Activated naive CD4-positive, alpha-beta T cell treated with anti-CD3 and anti-CD28 coated beads, Interleukin-2, amount 50 U/mL, for 72 hours (primary cell): ENCODE measurements around the gene NLRP1. TPM values are rescaled to one million over a fixed set of nuclear protein-coding genes. Genes with fewer than 3 reads are reported as not detected.
A peak's percentile ranks its signal among the peaks of the same experiment; 100 is the strongest.

Experiments used
- ATAC-seq, 2 donors: fragments of 150-1000 bp; cut with Tn5 transposase; 2 replicates each; pipeline ENCODE4 v1.10.0; 2021; ENCODE audit warnings: mild to moderate bottlenecking in 2 of 2, moderate library complexity in 2 of 2
- DNase-seq, 2 donors: peaks; one replicate each; pipeline ENCODE4 v3.0.0; 2021 to 2022; ENCODE audit warnings: low spot score in 2 of 2
- H3K27ac Mint-ChIP-seq, 2 donors: one replicate each; pipeline ENCODE4 v1.8.0; 2022; ENCODE audit warnings: mild to moderate bottlenecking in 2 of 2, mixed read lengths in 2 of 2
- H3K36me3 Mint-ChIP-seq, 2 donors: one replicate each; pipeline ENCODE4 v1.8.0; 2022; ENCODE audit warnings: mixed read lengths in 2 of 2
- H3K9me3 Mint-ChIP-seq, 2 donors: one replicate each; pipeline ENCODE4 v1.8.0; 2022; ENCODE audit warnings: mixed read lengths in 2 of 2
- total RNA-seq, 2 donors: library from RNA; stranded (reverse); gene quantifications; one replicate each; pipeline ENCODE4 v1.2.3, GENCODE V29; 2022

Gene NLRP1
- 10 to 100 TPM; 47.0 to 55.1 TPM for total RNA-seq

DNA sequence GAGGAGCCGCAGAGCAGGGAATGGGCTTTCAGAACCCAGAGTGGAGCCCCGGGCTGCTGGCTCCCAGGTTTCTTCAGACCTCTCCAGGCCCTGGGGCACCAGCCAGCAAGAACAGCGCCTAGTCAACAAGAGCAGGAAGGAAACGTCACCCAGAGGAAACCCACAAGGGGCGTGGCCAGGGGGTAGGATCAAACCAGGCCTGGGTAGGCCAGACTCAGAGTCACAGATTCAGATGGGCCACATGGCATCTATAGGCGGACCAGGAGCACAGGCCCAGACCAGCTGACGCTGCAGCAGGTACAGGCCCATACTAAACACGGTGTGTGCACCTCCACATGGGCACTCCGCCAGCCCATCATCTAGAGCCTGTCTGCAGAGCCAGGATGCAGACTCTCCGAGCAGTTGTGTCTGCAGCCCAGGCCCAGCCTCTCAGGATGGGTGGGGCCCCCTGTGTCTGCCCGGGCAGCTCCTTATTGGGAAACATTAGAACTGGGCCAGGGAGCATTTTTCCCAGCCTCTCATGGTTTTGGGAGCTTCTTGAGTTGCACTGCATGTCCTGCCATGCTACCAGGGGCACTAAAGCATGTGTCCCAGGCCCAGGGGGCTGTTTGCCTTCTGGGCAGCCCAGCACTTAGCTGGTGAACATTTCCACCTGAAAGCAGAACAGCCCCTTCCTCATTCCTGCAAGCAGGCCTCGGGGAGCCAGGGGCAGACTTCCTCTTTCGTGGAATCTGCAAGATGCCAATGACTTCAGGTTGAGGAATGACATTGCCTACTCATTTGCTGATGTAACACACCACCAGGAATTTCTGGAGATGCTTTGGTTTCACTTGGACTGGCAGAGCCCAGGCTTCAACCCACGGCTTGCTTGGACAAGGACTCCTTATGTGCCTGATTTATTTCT, at the start of gene NLRP1:
TSS of gene NLRP1 (minus strand) at position 127 of the 904 bp plus-strand sequence. CDS start 552 bp downstream, outside the sequence.
- H3K27ac Mint-ChIP-seq = peak within 1 kb of the TSS; percentile 96 to 98
- peaks cover 0 to 2% of the 10 kb centered on the region in 2 donors for H3K9me3 Mint-ChIP-seq
- peaks cover 3 to 17% of the 10 kb centered on the region in 2 donors for H3K36me3 Mint-ChIP-seq
- ATAC-seq (peak; percentile 95 to 96), DNase-seq (peak; percentile 90 to 93)

DNA sequence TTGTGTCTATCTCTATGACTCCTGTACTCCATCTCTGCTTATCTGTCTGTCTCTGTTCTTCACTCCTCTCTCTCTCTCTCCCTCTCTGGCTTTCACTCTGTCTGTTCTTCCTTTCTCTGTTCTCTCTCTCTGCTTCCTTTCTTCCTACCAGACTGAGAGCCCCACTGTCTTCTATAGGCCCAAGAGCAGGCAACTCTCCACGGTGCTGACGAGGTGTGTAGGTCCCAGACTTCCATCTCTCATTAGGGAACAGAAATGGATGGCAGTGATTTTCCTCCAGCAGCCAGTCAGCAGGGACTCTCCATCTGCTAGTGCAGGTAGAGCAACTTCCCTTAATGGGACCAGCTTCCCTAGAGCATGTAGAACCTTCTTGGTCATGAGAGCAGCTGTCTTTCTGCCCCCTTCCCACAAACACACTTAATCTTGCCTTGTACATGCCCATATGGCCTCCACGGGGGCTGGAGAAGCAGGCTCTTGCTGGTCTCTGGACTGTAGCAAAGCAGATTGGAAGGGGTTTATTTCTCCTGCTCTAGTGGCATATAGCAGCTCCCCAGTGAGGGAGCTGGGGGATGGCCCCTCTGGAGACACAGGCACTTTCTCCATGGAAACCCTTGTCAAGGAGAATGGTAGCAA, 47.8 kb upstream of the NLRP1 start:
- no peaks in the 10 kb centered on the region for H3K36me3 Mint-ChIP-seq
- no peaks in the 10 kb centered on the region for H3K9me3 Mint-ChIP-seq
- ATAC-seq (no peak), DNase-seq (no peak)
- H3K27ac Mint-ChIP-seq = no peak overlapping the region

DNA sequence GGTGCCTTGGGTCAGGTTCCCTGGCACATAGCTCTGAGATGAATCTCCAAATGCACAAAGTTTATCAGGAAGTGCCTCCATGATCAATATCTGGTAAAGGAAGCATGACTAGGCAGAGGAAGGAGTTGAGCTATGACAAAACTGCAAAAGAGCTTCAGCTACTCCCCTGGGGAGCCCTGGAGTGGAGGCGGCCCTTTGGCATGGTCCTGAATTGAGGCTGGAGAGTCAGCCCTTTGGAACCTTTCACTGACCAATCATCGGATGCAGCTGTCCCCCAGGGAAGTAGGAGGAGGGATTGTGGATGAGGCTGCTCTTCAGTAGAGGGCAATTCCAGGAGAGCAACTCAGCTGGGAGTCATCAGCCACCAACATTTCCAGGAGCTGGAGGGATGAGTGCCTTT, 46.1 kb upstream of the NLRP1 start:
- Mint-ChIP-seq H3K27ac (no peak overlapping the region), H3K9me3 (no peaks in the 10 kb centered on the region), H3K36me3 (no peaks in the 10 kb centered on the region)
- ATAC-seq (no peak), DNase-seq (no peak)

DNA sequence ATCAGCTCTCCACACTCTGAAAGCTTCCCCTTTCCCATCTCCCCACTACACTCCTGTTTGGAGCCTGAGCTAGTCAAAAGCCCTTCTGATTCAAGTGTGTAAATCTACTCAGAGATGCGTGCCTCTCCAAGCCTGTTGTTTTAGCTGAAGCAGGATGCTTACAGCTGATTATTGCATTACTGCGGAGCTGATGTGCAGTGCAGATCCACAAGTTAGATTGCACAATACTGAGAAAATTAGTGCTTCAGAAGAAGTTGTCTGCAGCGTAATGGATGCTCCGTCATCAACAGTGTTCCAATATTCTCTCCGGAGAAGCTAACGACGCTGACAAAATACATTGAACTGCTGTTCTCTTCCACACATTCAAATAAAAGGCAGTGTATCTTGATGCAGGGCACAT, 44.8 kb upstream of the NLRP1 start:
- H3K27ac Mint-ChIP-seq = no peak overlapping the region

DNA sequence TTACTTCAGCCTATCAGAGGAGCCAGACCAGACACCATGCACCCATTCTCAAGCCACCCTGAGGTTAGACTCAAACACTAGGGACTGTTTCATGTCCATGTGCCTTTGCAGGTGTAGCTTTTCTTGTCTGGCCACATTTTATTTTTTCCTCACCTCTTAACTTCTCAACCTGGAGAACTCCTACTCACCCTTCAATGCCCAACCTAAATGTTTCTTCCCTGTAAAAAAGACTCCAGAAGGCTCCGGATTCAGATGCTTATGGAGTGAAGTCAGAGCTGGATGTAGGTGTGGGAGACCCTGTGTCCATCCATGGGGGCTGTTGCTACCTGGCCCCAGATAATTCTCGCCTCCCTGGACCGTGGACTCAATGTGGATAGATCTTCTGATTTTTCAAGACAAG, 44.0 kb upstream of the NLRP1 start:
- Mint-ChIP-seq H3K36me3 (no peaks in the 10 kb centered on the region), H3K9me3 (no peaks in the 10 kb centered on the region), H3K27ac (no peak overlapping the region)
- no peak for DNase-seq
- ATAC-seq = no peak

More for the DNA sequence above, 44.8 kb upstream of the NLRP1 start:
- ATAC-seq (no peak), DNase-seq (no peak)
- Mint-ChIP-seq H3K36me3 (no peaks in the 10 kb centered on the region), H3K9me3 (no peaks in the 10 kb centered on the region)

DNA sequence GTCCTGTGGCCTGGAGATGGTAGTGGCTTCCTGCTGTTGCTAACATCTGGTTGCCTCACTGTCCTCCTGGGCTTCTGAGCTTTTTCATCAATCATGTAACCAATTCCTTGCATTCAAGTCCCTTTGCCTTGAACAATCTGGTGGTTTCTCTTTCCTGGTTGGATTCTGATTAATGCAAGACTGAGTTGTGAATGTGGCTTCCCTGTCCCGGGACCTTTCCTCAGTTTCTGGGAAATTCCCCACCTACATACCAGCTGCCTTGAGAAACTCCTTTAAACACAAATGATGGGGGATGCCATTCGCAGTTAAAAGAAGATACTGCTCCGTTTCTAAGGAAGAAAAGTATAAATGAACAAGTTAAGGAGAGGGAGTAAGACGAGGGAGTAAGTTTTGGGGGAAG, 39.9 kb upstream of the NLRP1 start:
- no peaks in the 10 kb centered on the region for H3K9me3 Mint-ChIP-seq
- no peak for ATAC-seq
- no peak for DNase-seq
- H3K36me3 Mint-ChIP-seq = no peaks in the 10 kb centered on the region
- H3K27ac Mint-ChIP-seq = no peak overlapping the region

DNA sequence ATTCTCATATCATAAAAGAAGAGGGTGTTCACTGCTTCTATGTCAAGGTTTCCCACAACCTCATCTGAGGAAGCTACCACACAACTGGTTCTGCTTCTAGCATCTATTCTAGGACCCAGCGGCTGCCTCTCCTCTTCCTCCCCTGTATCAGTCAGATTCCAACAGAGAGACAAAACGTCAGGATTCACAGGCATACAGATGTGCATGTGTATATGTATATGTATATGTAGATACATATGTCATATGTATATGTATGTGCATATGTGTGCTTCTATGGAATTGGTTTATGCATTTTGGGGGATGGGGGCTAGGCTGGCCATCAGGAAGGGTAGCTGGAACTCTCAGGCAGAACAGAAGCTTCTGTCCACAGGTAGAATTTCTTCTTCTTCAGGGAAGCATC, 37.4 kb upstream of the NLRP1 start:
- DNase-seq (no peak), ATAC-seq (no peak)
- Mint-ChIP-seq H3K27ac (no peak overlapping the region), H3K9me3 (no peaks in the 10 kb centered on the region), H3K36me3 (no peaks in the 10 kb centered on the region)

DNA sequence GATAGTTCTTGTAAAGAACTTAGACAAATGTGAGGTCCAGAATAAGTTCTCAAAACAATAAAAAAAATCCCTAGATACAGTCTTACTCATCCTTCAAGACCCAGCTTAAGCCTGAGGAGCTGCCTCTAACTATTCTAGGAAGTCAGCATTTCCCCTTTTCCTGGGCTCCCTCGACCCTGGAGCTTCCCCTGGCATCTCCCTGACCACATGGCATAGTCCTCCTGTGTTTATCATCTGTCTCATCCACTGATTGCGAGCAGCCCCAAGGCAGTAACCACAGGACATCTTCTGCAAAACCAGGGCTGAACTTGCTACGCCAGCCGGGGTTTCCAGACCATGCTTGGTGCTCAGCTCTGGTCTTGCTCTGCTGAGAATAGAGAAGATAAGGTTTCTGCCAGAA, 36.7 kb upstream of the NLRP1 start:
- Mint-ChIP-seq H3K36me3 (no peaks in the 10 kb centered on the region), H3K27ac (no peak overlapping the region), H3K9me3 (no peaks in the 10 kb centered on the region)
- DNase-seq = no peak
- ATAC-seq = no peak

DNA sequence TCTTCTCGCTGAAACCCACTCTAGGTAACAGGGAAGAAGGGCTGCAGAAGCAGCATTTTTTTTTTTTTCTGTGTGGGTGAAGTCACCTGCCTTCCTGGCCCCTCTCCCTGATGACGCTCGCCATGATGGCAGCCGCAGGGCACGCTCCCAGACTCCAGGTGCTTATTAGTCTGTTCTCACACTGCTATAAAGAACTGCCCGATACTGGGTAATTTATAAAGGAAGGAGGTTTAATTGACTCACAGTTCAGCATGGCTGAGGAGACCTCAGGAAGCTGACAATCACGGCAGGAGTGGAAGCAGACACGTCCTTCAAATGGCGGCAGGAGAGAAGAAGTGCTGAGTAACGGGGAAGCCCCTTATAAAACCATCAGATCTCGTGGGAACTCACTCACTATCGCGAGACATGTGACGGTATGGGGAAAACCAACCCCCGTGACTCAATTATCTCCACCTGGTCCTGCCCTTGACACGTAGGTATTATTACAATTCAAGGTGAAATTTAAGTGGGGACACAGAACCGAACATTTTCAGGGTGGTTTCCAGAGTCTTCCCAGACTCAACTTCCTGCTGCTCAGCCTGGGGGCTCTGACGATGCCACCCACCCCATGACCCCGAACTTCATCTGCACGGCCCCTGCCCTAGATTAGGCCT, 34.9 kb upstream of the NLRP1 start:
- ATAC-seq = peak in 1 of 2 donors; percentile 49

DNA sequence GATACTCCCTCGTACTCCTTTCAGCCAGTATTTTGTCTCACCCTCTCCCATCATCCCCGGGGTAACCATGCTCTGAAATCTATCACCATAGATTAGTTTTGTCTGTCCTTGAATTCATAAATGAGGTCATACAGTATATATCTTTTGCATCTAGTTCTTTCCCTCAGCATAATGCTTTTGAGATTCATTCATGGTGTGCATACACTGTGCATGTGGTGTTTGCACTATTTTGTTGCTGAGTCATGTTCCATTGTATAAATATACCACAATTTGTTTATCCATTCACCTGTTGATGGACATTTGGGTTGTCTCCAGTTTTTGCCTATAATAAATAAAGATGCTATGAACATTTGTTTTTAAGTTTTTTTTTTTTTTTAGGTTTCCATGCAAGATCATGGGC, 34.2 kb upstream of the NLRP1 start:
- H3K36me3 Mint-ChIP-seq = no peaks in the 10 kb centered on the region
- no peaks in the 10 kb centered on the region for H3K9me3 Mint-ChIP-seq
- DNase-seq = no peak
- H3K27ac Mint-ChIP-seq = no peak overlapping the region
- ATAC-seq = no peak

More for the DNA sequence above, 34.9 kb upstream of the NLRP1 start:
- no peak for DNase-seq
- no peaks in the 10 kb centered on the region for H3K36me3 Mint-ChIP-seq
- no peaks in the 10 kb centered on the region for H3K9me3 Mint-ChIP-seq
- H3K27ac Mint-ChIP-seq = no peak overlapping the region

DNA sequence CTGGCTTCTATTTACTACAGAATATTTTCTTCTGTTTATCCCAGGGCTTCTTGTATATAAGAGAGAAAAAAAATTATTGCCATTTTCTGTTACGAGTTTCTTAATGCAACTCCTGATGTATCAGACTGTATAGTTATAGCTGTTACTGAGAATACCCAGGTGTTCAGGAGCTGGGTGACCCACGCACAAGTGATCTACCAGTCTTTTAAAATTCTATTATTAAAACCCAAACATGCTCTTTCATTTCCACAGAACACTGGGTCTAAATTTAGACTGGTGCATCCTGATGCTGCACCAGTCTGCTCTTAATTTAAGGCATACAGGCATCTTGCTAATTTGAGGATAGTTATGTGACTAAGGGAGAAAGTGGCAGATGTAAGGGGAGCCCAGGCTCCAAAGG, 31.2 kb upstream of the NLRP1 start:
- Mint-ChIP-seq H3K36me3 (no peaks in the 10 kb centered on the region), H3K27ac (no peak overlapping the region), H3K9me3 (no peaks in the 10 kb centered on the region)
- no peak for ATAC-seq
- no peak for DNase-seq

DNA sequence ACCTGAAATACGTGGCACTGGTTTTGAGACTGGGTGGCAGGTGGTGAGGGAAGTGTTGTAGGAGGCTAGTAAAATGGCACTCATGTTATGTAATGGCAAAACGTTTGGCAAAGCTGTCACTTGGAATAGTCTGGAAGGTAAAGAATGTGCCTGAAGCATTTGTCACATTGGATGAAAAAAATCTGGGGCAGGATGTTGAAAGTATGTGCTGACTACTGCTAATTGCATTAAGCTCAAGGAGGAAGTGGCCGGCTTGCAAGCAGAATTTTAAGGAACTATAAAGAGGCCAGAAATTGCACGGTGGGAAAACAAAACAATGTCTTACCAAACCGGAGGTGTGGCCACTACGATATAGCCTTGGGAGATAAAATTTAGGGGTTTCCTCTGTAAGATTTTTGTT, 26.6 kb upstream of the NLRP1 start:
- Mint-ChIP-seq H3K36me3 (no peaks in the 10 kb centered on the region), H3K9me3 (no peaks in the 10 kb centered on the region), H3K27ac (no peak overlapping the region)
- ATAC-seq = no peak
- no peak for DNase-seq

DNA sequence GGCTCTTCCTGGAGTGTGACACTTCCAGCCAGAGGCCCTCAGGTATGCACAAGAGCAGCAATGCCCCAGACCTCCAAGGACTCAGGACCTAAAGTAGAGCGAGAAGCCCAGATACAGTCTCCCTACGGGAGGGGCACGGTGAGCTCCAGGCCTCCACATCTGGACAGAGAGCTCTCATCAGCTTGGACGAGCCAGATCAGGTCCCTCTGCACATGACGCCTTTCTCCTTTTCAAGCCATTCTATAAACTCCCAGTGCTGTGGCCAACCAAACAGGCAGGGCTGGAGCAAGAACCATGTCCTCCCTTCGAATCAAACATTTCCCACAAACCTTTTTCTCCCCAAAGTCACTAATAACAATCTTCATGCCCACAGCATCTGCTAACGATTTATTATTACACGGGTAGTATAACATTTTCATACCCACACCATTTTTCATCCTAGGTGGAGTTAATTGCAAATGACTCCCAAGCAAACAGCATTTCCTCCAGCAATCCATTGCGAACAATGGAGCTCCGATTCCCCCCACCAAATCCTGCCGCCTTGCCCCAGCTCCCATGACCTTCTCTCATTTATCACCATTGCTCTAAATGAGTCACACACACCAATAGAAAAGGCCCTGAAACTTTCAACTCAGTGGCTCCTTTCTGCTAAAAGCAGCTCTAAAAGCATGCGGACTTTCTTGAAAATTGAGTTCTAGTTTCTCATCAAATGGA, 24.2 kb upstream of the NLRP1 start:
- no peak overlapping the region for H3K27ac Mint-ChIP-seq
- H3K36me3 Mint-ChIP-seq = no peaks in the 10 kb centered on the region
- DNase-seq = no peak
- H3K9me3 Mint-ChIP-seq = no peaks in the 10 kb centered on the region
- no peak for ATAC-seq

DNA sequence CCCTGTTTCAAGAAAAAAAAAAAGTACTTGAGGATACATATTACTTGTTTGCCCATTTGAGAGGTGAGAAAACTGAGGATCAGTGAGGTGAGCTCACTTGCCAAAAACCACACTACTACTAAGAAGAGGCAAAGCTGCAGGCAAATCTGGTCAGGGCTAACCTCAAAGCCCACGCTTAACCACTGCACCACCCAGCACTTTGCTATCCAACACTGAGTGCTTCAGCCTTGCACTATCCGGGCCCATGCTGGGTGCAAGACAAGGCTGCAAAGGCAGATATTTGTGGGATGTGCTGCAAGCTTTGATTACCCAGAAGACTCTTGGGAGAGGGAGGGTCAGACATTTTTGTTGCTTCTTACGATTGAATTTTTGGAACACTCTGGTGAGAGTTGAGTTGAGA, 23.6 kb upstream of the NLRP1 start:
- no peak for ATAC-seq
- H3K36me3 Mint-ChIP-seq = no peaks in the 10 kb centered on the region
- DNase-seq = no peak
- no peaks in the 10 kb centered on the region for H3K9me3 Mint-ChIP-seq
- H3K27ac Mint-ChIP-seq = no peak overlapping the region

DNA sequence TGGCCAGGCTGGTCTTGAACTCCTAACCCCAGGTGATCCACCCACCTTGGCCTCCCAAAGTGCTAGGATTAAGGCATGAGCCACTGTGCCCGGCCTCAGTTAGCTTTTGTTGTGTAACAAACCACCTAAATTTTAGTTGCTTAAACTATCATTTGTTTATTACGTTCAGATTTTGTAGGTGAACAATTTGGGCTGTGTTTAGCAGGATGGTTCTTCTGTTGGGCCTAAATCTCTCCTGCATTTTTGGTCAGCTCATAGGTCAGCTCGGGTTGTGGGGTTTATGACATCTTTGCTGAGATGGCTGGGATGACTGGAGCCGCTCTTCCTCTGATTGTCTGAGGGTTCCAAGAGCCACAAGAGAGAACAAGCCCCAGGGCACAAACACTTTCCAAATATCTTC, 21.1 kb upstream of the NLRP1 start:
- H3K9me3 Mint-ChIP-seq = no peaks in the 10 kb centered on the region
- no peak for DNase-seq
- no peak for ATAC-seq
- H3K27ac Mint-ChIP-seq = no peak overlapping the region
- no peaks in the 10 kb centered on the region for H3K36me3 Mint-ChIP-seq

DNA sequence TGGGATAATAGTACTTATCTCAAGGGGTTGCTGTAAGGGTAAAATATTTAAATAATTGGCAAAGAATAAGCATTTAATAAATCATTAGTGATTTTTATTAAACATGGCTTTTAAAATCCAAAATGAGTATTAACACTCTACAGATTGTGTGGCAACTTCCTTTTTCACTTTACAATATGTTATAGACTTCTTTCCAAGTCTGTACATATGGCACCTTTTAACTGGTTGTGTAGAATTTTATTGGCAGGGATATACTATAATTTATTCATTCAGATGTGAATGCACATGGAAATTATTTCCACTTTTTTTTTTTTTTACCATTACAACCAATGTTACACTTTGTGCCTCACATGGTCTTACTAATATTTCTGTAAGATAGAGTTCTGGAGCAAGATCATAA, 15.7 kb upstream of the NLRP1 start:
- Mint-ChIP-seq H3K27ac (no peak overlapping the region), H3K36me3 (no peaks in the 10 kb centered on the region), H3K9me3 (no peaks in the 10 kb centered on the region)
- DNase-seq (no peak), ATAC-seq (no peak)

DNA sequence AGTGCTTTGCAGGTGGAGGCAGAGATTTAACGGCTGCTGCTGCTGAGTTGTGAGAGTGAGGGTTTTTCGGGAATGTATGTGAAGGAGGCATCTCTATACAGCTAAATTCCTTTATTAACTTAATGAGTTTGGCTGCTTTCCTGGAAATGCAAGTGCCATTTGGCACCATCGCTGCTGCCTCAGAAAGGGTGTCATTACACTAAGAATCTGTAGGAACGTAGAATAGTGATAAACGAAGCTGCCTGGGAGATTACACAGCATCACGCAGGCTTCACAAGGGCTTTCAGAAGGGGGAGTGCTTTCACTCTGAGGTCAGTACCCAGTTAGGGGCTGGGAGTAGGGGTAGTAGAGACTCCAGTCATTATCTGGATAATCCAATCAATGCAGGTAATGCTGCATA, 14.1 kb upstream of the NLRP1 start:
- ATAC-seq (no peak), DNase-seq (no peak)
- no peaks in the 10 kb centered on the region for H3K36me3 Mint-ChIP-seq
- no peaks in the 10 kb centered on the region for H3K9me3 Mint-ChIP-seq
- no peak overlapping the region for H3K27ac Mint-ChIP-seq
